GM12865 (cell line): ENCODE measurements around the gene TENT5A.

ENCODE experiments used
- DNase-seq: peaks from one replicate; pipeline ENCODE4 v3.0.0; 2010; ENCODE audit warnings: low read depth
- H3K4me3 ChIP-seq: 2 replicates; pipeline ENCODE4 v1.5.1; 2011; ENCODE audit warnings: mild to moderate bottlenecking, low read depth, low read length, control low read depth
- TF ChIP-seq, protein P1 (sequence below): IDR thresholded peaks from 2 replicates; pipeline ENCODE4 v1.5.1; 2011; ENCODE audit warnings: low read length, control low read depth, low read depth, inconsistent platforms; ENCODE audit not compliant: insufficient read depth; ENCODE audit errors: missing control alignments

Gene TENT5A

GRCh38 chr6:81774542-81774941 is 22.1 kb upstream of the TENT5A start:
- DNase-seq: no peak
- TF ChIP-seq, protein P1, sequence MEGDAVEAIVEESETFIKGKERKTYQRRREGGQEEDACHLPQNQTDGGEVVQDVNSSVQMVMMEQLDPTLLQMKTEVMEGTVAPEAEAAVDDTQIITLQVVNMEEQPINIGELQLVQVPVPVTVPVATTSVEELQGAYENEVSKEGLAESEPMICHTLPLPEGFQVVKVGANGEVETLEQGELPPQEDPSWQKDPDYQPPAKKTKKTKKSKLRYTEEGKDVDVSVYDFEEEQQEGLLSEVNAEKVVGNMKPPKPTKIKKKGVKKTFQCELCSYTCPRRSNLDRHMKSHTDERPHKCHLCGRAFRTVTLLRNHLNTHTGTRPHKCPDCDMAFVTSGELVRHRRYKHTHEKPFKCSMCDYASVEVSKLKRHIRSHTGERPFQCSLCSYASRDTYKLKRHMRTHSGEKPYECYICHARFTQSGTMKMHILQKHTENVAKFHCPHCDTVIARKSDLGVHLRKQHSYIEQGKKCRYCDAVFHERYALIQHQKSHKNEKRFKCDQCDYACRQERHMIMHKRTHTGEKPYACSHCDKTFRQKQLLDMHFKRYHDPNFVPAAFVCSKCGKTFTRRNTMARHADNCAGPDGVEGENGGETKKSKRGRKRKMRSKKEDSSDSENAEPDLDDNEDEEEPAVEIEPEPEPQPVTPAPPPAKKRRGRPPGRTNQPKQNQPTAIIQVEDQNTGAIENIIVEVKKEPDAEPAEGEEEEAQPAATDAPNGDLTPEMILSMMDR: no peak
- no peak overlapping the region for H3K4me3 ChIP-seq

DNA sequence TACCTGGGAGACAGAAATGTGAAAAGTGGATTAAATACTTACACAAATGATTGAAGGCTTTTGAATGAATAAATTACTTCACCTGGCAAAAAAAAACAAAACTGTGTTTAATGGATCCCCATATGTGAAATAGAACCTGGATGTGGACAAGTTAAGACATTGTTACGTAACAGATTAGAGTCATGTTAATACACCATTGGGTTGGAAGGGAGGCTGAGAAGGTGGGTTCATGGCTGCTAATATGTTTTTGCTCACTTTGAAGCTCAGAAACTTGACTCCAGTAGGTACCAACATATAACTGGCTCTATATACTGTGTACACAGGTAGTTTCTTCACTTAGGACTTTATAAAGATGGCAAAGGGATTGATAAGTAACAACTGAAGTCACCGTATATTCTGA is 21.4 kb upstream of the TENT5A start:
- TF ChIP-seq, protein P1: no peak
- no peak overlapping the region for H3K4me3 ChIP-seq
- DNase-seq: no peak

DNA sequence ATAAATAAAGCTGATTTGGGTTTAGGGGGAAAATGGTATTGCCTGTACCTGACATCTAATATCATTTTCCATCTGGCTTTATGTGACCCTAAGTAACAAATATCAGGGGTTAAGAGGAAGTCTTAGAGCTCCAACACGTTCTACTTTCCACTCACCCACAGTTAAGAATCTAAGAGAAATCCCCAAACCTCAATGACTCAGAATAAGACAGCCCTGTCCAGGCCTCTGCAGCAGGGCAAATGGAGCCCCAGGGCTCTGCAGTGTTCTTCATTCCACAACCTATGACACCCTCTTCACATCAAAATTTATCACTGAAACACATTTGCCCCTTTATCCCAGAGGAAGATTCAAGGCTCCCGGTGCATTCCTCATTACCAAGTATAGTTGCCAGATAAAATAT is 20.3 kb upstream of the TENT5A start:
- TF ChIP-seq, protein P1: no peak
- H3K4me3 ChIP-seq: no peak overlapping the region
- DNase-seq: peak; percentile 72

- no peak overlapping the region for H3K4me3 ChIP-seq
- no peak for DNase-seq
- TF ChIP-seq, protein P1: no peak
Observed at GRCh38 chr6:81771097-81771496, 18.6 kb upstream of the TENT5A start.

DNA sequence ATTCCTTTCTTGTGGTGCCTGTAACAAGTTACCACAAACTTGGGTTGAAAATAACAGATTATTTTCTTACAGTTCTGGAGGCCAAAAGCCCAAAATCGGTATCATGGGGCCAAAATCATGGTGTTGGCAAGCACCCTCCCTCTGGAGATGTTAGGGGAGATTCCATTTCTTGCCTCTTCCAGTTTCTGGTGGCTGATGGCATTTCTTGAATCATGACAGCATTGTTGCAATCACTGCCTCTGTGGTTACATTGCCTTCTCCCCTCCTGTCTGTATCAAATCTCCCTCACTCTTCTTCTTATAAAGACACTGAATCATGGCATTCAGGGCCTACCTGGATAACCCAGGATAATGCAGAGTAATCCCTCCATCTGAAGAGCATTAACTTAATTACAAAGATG is 17.9 kb upstream of the TENT5A start:
- no peak for DNase-seq
- TF ChIP-seq, protein P1: no peak
- no peak overlapping the region for H3K4me3 ChIP-seq

DNA sequence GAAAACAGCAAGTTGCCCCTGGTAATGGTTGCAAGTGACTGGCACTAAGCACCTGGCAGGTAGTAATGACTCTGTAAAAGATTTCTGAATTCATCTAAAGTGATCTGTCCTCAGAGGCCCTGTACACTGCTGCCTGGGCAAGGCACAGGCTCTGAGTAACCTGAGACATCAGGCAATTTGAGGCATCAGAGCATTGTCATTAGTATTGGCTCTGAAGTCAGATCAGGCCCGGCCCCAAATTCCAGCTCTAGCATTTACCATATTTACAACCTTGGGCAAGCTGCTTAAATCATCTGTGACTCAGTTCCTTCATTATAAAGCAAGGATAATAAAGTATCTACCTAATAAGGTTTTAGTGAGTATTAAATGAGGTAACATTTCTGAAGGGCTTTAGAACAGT is 17.3 kb upstream of the TENT5A start:
- TF ChIP-seq, protein P1: no peak
- no peak for DNase-seq
- no peak overlapping the region for H3K4me3 ChIP-seq

DNA sequence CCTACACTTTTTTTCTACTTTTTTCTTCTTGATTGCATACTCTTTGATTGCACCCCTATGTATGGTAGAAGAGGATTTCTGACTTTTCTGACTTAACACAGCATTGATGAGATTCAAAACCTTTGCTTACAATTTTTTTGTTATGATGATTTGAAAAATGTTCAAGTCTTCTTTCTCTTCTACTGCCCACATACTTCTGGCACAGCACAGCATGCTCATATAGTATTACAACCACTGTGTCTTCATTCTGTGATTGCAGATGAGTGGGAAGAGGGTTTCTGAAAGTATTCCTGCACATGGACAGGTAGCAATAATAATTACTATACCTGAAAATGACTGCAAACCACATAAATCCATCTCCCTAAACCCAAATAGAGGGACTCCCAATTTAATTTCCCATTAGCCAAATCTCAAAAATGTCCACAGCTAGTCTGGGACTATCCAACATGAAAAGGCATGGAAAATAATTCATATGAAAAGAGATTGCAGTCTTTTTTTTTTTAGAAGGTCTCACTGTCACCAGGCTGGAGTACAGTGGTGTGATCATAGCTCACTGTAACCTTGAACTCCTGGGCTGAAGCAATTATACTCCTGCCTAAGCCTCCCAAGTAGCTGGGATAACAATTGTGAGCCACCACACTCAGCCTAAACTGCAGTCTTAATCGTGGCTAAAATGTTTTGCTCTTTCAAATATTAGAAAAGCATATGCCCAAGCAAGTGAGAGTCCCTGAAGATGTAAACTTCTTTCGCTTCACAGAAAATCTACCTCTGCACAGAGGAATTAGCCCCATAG is 15.9 kb upstream of the TENT5A start:
- no peak overlapping the region for H3K4me3 ChIP-seq
- no peak for DNase-seq

More for the DNA sequence above, 15.9 kb upstream of the TENT5A start:
- TF ChIP-seq, protein P1: no peak
